Nucleus accumbens (tissue), 56 donors: ENCODE data around the gene MAP2K5.

Experiments
- DNase-seq, 56 donors: peaks; one replicate each; lab custom pipeline; 2025; lab: John Stamatoyannopoulos, UW

The MAP2K5 gene

DNA sequence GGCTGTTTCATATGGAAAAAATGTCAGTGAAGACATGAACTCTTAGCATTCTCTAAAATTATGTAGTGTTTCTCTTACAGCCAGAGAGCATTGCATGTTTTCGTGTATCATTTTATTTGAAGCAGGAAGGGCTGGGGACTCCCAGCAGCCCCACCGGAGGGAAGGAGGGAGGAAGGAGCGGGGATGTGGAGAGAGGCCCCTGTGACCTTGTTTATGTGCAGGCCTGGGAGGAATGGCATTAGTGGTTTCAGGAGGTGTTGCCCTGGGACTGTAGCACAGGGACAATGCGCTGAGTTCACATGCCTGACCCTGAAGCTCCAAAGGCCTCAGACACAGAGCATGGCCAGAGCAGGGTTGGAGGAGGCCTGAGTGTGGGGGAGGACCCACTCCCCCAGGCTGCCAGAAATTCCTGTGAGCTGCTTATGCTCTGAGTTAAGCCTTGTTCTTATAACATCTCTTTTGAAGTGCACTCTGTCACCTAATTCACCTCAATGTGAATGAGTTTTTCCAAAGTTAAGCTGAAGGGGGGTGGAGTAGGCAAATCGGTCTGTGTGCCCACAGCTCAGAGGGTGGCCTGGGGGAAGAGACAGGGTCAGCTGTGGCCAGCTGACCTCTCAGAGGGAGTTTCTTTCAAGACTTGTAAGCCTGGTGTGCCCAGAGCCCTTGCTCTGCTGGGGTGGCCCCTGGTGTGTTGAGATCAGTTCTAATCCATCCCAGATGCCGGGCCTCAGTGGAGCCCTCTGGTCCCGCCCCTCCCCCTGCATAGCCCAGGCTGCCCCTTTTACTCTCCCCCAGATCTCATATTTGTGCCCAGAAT lies 301.3 kb downstream of the MAP2K5 start:
- DNase-seq: no peak

DNA sequence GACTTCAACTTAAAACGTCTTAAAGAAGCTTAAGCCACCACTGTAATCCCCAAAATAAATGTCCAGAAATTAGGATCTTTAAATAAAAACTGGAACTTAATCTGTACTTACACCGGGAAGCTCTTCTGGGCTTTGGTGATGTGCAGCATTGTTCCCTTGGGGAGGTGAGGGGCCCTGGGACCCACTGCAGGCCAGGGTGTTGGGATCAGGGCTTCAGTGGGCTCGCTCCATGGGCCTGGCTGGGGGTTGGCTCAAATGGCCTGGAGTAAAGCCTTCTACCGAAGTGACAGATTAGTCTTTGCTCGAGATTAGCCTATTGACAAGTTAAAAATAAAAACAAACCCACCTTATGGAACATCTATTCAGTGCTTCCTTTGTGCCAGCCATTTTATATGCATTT lies 303.5 kb downstream of the MAP2K5 start:
- DNase-seq: no peak

DNA sequence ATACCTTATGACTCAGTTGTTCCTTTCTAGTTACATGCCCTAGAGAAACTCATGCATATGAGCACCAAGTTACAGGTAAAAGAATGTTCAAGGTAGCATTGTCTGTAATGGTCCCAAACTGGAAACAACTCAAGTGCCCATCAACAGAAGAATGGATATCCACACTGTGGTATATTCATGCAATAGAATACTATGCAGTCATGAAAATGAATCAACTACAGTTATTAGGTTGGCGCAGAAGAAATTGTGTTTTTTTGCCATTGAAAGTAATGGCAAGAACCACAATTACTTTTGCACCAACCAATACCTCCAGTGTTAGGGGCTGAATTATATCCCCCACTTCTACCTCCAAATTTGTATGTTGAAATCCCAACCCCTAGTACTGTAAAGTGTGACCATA lies 307.0 kb downstream of the MAP2K5 start:
- DNase-seq: no peak

DNA sequence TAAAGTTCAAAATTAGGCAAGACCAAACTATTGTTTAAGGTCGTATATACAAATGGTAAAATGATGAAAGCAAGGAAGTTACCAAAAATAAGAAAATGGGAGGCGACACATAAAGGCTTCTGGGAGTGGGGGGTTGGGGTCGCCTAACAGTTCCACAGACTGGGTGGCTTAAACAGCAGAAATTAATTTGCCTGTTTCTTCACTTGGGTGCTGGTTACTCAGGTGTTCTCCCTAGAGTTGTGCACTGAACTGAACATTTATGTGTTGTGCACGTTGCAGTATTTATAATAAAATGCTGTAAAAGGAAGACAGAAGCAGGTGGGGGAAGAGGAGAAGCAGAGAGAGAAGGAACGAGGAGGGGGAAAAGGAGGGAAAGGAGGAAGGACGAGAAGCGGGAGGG lies 307.8 kb downstream of the MAP2K5 start:
- no peak for DNase-seq

DNA sequence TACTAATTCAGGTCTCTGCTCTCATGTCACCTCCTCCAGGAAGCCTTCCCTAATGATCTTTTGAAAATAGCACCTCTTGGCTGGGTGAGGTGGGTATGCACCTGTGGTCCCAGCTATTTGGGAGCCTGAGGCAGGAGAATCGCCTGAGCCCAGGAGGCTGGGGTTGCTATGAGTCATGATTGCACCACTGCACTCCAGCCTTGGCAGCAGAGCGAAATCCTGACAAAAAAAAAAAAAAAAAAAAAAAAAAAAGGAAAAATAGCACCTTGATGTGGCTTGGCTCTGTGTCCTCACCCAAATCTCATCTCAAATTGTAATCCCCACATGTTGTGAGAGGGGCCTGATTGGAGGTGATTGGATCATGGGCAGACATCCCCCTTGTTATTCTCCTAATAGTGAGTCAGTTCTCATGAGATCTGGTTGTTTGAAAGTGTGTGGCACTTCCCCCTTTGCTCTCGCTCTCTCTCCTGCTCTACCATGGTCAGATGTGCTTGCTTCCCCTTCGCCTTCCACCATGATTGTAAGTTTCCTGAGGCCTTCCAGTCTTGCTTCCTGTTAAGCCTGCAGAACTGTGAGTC lies 308.6 kb downstream of the MAP2K5 start:
- no peak for DNase-seq

DNA sequence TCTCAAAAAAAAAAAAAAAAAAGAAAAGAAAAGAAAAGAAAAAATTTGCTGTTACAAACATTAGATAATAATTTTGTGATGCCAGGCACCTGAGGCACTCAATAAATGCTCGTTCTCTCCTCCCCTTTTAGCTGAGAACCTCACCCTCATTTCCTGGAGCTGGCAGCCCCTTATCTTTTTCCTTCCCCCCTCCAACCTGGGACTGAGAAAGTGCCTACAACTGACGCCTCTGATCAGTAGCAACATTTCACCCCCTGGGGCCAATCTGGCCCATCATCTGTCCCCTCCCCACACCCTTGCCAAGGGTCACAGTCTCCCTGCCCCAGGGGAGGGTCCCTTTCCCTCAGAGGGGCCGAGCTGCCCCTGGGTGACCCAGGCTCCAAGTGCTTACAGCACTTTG lies 309.9 kb downstream of the MAP2K5 start:
- DNase-seq: no peak

DNA sequence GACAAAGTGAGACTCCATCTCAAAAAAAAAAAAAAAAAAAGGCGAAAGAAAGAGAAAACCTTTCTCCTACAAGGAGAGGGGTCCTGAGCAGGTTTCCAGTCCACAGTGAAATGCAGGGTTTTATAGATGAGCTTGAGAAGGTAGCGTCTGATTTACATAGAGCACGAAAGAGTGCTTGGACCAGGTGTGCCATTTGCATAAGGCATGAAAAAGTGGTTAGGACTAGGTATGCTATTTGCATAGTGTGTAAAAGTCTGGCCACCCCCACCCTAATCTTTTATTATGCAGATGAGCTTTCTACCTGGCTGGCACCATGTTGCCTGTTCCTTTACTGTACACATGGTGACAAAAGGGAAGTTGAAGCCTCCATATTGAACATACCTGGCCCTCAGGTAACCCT lies 311.0 kb downstream of the MAP2K5 start:
- no peak for DNase-seq

DNA sequence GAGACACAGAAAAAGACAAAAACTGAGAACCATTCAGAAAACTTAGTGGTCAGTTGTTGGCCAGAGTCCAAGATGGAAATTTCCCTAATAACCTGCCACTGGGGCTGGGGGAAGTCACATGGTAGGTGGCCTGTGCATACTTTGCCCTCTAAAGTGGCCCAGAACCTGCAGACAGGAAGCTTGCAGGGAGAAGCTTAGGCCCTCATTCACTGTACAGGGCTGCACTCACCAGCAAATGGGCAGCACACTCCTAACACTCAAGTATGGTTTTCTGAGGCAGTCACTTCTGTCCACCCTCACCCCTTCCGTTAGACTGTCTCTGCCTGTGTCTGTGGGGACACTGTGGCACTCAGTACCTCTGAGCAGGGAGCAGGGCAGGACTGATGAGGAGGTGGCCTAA lies 311.9 kb downstream of the MAP2K5 start:
- DNase-seq: no peak

DNA sequence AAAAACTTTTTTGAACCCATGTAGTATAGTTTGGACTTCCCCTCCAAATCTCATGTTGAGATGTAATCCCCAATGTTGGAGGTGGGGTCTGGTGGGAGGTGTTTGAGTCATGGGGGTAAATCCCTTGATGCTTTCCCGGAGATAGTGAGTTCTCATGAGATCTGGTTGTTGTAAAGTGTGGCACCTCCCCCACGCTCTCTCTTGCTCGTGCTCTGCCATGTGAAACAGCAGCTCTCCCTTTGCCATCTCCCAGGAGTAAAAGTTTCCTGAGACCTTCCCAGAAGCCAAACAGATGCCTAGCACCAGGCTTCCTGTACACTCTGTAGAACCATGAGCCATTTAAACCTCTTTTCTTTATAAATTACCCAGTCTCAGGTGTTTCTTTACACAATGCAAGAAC lies 313.3 kb downstream of the MAP2K5 start:
- DNase-seq: no peak
